Measurements from ENCODE around the gene NHSL1.

- TF ChIP-seq CTCF (IDR thresholded peaks at IDR 0.05) (no peak), POLR2A (IDR thresholded peaks at IDR 0.05) (no peak)
These were observed 42.7 kb upstream of the NHSL1 start for GRCh38 chr6:138541823-138542481.

Data from transverse colon (tissue), 3 donors.